ENCODE data around the gene COL9A3. TPM values are rescaled to one million over a fixed set of nuclear protein-coding genes. Genes with fewer than 3 reads are reported as not detected.

The COL9A3 gene
- polyA plus RNA-seq, 2 of the 4 experiments (the other 2 are of a cell fraction): 0.41 to 0.49 TPM

GRCh38 chr20:62772990-62773844, 43.6 kb upstream of the COL9A3 start:
- ATAC-seq (no peak; a peak in 1 of 6 replicates), DNase-seq (ENCODE audit: low read depth in 1 of 2, low spot score in 1 of 2) (no peak), FAIRE-seq (no peak)
- POLR2A ChIA-PET: interaction anchor here (0.9 kb wide), 1 partner anchor 21 kb away, joined by 3 read pairs; no protein-coding TSS in a partner anchor
- Histone ChIP-seq H3K4me1 (peaks cover 6% of the 10 kb centered on the region; the same call in 1 of the 3 replicates), H3K9me3 (no peaks in the 10 kb centered on the region), H3K4me2 (no peak overlapping the region), H3K27ac (no peak overlapping the region), H3K4me3 (no peak overlapping the region)
- CTCF ChIA-PET: interaction anchor here (0.9 to 3.3 kb wide), 4 partner anchors 10 to 235 kb away, joined by 3 to 20 read pairs (median 4); no protein-coding TSS in a partner anchor
- no peak for TF ChIP-seq RFX5 (IDR thresholded peaks at IDR 0.05)
- TF ChIP-seq CHD4 (IDR thresholded peaks at IDR 0.05; ENCODE audit: borderline replicate concordance): no peak
- TF ChIP-seq ATOH8 (CRISPR knock-in tag; IDR thresholded peaks at IDR 0.05; ENCODE audit: low read depth): no peak
- no peak for TF ChIP-seq TP53 (CRISPR knock-in tag; IDR thresholded peaks at IDR 0.05)
- TF ChIP-seq NPAS2 (CRISPR knock-in tag; IDR thresholded peaks at IDR 0.05; ENCODE audit: borderline replicate concordance): no peak
- TF ChIP-seq ZNF302 (CRISPR knock-in tag; IDR thresholded peaks at IDR 0.05): no peak
- TF ChIP-seq TFCP2L1 (CRISPR knock-in tag; IDR thresholded peaks at IDR 0.05): no peak
- TF ChIP-seq ESRRA (IDR thresholded peaks at IDR 0.05; ENCODE audit: borderline replicate concordance, low read length): no peak
- TF ChIP-seq SMC3 (IDR thresholded peaks at IDR 0.05): no peak
- TF ChIP-seq BHLHE40 (IDR thresholded peaks at IDR 0.05; ENCODE audit: low read depth, low read length): no peak
- TF ChIP-seq PBX3 (IDR thresholded peaks at IDR 0.05): no peak
- TF ChIP-seq CBX2 (IDR thresholded peaks at IDR 0.05; ENCODE audit: borderline replicate concordance, low read depth): no peak
- TF ChIP-seq HES2 (IDR thresholded peaks at IDR 0.05): no peak
- no peak for TF ChIP-seq HOXB13 (CRISPR knock-in tag; IDR thresholded peaks at IDR 0.05; ENCODE audit: low read depth)
- no peak for TF ChIP-seq MAZ (IDR thresholded peaks at IDR 0.05; ENCODE audit: borderline replicate concordance, low read depth, low read length)
- TF ChIP-seq RCOR1 (IDR thresholded peaks at IDR 0.05; ENCODE audit: low read depth, low read length): no peak
- TF ChIP-seq RARB (CRISPR knock-in tag; IDR thresholded peaks at IDR 0.05): no peak
- 27% methylated on average over 18 of the region's 19 CpGs for WGBS (ENCODE audit: missing lambda C conversion rate)

- POLR2A ChIA-PET: interaction anchor here (0.9 kb wide), 1 partner anchor 20 kb away, joined by 3 read pairs; no protein-coding TSS in a partner anchor
- 69% methylated on average over 28 of the region's 29 CpGs for WGBS (ENCODE audit: missing lambda C conversion rate)
- no peak for FAIRE-seq
- no peaks in the 10 kb centered on the region for H3K9me3 ChIP-seq
- H3K4me1 ChIP-seq: no peaks in the 10 kb centered on the region
- TF ChIP-seq NFE2L2 (conservative IDR thresholded peaks at IDR 0.05; ENCODE audit: low read length) (no peak), GATA3 (IDR thresholded peaks at IDR 0.05; ENCODE audit: borderline replicate concordance) (no peak), CEBPB (IDR thresholded peaks at IDR 0.05) (no peak), HEYL (CRISPR knock-in tag; IDR thresholded peaks at IDR 0.05) (no peak)
- TF ChIP-seq, protein P1, sequence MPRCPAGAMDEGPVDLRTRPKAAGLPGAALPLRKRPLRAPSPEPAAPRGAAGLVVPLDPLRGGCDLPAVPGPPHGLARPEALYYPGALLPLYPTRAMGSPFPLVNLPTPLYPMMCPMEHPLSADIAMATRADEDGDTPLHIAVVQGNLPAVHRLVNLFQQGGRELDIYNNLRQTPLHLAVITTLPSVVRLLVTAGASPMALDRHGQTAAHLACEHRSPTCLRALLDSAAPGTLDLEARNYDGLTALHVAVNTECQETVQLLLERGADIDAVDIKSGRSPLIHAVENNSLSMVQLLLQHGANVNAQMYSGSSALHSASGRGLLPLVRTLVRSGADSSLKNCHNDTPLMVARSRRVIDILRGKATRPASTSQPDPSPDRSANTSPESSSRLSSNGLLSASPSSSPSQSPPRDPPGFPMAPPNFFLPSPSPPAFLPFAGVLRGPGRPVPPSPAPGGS (IDR thresholded peaks at IDR 0.05): no peak
- TF ChIP-seq, protein P2, sequence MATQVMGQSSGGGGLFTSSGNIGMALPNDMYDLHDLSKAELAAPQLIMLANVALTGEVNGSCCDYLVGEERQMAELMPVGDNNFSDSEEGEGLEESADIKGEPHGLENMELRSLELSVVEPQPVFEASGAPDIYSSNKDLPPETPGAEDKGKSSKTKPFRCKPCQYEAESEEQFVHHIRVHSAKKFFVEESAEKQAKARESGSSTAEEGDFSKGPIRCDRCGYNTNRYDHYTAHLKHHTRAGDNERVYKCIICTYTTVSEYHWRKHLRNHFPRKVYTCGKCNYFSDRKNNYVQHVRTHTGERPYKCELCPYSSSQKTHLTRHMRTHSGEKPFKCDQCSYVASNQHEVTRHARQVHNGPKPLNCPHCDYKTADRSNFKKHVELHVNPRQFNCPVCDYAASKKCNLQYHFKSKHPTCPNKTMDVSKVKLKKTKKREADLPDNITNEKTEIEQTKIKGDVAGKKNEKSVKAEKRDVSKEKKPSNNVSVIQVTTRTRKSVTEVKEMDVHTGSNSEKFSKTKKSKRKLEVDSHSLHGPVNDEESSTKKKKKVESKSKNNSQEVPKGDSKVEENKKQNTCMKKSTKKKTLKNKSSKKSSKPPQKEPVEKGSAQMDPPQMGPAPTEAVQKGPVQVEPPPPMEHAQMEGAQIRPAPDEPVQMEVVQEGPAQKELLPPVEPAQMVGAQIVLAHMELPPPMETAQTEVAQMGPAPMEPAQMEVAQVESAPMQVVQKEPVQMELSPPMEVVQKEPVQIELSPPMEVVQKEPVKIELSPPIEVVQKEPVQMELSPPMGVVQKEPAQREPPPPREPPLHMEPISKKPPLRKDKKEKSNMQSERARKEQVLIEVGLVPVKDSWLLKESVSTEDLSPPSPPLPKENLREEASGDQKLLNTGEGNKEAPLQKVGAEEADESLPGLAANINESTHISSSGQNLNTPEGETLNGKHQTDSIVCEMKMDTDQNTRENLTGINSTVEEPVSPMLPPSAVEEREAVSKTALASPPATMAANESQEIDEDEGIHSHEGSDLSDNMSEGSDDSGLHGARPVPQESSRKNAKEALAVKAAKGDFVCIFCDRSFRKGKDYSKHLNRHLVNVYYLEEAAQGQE (IDR thresholded peaks at IDR 0.05): no peak
- no peak overlapping the region for H3K4me3 ChIP-seq
- ATAC-seq: no peak
- H3K4me2 ChIP-seq: no peak overlapping the region
- CTCF ChIA-PET: interaction anchor here (0.8 to 3.3 kb wide), 6 partner anchors 9 to 235 kb away, joined by 3 to 20 read pairs (median 3); no protein-coding TSS in a partner anchor
- no peak overlapping the region for H3K27ac ChIP-seq
- no peak for DNase-seq (ENCODE audit: low read depth in 1 of 2, low spot score in 1 of 2)
Observed at GRCh38 chr20:62773845-62774714, 42.8 kb upstream of the COL9A3 start.

All from A549 (cell line).